Femur (tissue), 1 donor: ENCODE data around the gene WSB1.
"Not testable (repeated sequence)": the region's sequence is repeated elsewhere in the genome, so short reads cannot be mapped to it uniquely, and the experiment has no call there.

Experiments used
- DNase-seq: peaks from one replicate; pipeline ENCODE4 v3.0.0-alpha.2; 2017

Gene WSB1, protein sequence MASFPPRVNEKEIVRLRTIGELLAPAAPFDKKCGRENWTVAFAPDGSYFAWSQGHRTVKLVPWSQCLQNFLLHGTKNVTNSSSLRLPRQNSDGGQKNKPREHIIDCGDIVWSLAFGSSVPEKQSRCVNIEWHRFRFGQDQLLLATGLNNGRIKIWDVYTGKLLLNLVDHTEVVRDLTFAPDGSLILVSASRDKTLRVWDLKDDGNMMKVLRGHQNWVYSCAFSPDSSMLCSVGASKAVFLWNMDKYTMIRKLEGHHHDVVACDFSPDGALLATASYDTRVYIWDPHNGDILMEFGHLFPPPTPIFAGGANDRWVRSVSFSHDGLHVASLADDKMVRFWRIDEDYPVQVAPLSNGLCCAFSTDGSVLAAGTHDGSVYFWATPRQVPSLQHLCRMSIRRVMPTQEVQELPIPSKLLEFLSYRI

GRCh38 chr17:27293898-27294688, at the start of gene WSB1:
Gene WSB1 (plus strand): TSS chr17:27294114. CDS start chr17:27294396, 282 bp downstream.
- peak; percentile 96 for DNase-seq

DNA sequence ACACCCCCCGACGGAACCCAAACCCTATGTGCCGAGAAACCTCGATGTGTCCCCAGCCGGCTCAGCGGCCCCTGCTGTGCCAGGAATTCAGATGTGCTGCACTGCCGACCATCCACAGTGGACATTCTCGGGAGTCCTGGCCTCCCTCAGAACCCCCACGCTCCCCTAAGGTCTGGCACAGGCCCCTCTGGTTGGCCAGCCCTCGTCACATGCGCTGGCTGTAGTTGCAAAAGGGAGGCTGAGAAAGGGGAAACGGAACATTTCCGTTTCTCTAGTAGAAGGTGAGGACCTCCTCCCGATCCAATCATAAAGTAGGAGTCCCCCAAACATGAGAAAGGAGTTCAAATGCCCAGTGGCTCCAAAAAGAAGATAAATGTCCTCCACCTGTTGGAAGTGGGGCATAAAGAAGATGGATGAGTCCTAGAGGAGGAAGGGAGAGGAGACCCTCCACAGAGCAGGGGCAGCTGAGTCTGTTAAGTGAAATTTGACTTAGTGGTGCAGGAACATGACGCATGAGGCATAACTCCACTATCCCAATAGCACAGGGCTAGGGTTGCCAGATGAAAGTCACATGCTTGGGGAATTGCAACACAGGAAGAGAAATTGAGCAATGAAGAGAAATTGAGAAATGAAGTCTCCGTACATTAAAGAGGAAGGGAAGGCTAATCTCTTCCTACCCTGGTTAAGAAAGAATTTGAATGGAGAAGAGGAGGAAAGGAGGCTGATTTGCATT, 49.3 kb upstream of the WSB1 start:
- peak; percentile 69 for DNase-seq

DNA sequence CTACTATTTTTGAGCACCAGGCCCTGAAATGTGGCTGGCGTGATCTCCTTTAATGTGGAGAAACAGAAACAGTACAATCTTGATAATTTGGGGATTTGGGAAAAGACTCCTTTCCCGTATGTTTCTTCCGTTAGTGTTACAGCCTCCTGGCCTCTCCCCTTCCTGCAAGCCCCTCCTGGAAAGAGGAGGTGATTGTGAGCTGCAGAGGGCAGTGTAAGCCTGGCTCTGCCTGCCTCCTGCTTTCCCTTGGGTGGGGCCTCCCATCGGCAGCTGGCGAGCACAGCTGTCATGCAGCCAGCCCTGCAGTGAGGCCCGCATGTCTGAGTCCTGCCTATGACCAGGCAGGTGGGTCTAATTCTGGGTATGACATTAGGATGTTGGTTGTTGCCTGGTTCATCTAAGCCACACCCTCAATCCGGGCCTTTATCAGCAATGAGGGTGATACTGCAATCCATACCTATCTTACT, 48.7 kb upstream of the WSB1 start:
- peak; percentile 91 for DNase-seq

DNA sequence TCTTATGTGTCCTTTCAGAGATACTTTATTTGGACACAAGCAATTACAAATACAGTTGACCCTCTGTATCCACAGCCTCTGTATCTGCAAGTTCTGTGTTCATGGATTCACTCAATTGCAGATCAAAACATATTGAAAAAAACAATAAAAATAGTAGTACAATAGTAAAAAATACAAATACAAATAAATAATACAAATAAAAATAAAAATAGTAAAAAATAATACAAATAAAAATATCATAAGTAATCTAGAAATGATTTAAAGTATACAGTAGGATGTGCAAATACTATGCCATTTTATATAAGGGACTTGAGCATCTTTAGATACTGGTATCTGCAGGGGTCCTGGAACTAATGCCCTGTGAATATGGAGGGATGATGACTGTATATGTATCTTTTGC, 47.4 kb upstream of the WSB1 start:
- DNase-seq: no peak

- peak; percentile 69 for DNase-seq
Measured at GRCh38 chr17:27247071-27247957, 46.6 kb upstream of the WSB1 start.

DNA sequence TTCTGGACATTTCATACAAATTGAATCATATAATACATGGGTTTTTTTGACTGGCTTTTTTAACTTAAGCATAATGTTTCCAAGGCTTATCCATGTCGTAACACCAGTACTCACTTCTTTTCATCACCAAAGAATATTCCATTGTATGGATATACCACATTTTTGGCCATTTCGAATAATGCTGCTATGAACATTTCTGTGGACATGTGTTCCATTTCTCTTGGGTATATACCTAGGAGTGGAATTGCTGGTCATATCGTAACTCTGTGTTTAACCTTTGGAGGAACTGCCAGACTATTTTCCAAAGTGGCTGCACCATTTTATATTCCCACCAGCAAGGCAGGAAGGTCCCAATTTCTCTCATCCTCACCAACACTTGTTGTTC, 46.0 kb upstream of the WSB1 start:
- no peak for DNase-seq

- not testable (repeated sequence) for DNase-seq
Measured at GRCh38 chr17:27250791-27251190, 43.1 kb upstream of the WSB1 start.

GRCh38 chr17:27254802-27255201, 39.1 kb upstream of the WSB1 start:
- DNase-seq: not testable (repeated sequence)

DNA sequence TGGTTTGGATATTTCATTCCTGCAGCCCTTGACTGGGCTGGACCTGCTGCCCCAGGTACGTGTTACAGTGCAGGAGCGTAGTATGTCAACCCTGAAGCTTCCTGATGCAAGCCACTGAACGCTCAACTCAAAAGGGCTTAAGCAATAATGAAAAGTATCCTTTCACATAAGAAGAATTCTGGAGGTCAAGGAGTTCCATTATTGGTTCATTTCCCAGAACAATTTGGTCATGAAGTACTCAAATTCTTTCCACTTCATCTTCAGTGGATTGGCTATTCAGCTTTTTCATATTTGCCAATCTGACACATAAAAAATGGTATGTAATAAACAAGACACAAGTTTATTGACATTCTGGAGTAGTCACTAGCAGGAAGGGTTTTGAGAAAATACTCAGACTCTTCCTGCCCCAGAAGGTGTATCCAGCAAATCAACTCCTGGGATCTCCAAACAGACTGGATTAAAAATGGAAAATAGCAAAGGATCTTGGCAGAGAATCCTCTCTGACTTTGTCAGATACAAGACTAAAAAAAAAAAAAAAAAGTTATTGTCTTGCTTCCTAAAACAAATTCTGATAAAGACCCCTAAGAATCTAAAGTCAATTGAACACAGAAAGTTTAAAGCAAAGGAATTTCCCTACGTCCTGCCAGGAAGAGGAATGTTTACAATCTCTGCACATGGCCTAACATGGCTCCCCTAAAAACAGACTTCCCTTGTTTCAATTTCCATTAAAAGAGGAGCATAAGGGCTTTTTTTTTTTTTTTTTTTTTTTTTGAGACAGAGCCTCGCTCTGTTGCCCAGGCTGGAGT, 37.5 kb upstream of the WSB1 start:
- DNase-seq: no peak

- DNase-seq: no peak
Measured at GRCh38 chr17:27257031-27257357, 36.9 kb upstream of the WSB1 start.

- no peak for DNase-seq
Measured at GRCh38 chr17:27259356-27259755, 34.6 kb upstream of the WSB1 start.

- DNase-seq: no peak
Measured at GRCh38 chr17:27263386-27263785, 30.5 kb upstream of the WSB1 start.

DNA sequence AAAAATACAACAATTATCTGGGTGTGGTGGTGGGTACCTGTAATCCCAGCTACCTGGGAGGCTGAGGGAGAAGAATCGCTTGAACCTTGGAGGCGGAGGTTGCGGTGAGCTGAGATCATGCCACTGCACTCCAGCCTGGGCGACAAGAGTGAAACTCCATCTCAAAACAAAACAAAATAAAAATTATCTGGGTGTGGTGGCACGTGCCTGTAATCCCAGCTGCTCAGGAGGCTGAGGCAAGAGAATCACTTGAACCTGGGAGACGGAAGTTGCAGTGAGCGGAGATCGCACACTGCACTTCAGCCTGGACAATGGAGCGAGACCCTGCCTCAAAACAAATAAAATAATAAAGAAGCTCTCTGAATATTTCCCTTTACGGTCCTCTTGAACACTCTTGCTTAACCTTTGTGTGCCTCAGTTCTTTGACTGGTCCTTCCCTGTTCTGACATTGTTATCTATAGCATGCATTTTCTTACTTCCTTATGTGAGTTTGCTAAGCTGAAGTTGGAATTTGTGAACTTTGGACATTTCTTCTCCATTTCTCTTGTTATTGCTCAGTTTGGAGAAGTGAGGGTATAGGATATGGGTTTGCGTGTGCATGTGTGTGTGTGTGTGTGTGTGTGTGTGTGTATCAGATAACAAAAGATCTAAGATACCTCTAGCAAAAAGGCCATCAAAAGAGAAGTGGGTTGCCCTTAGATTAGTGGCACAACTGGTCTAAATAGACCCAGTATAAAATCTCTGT, 29.7 kb upstream of the WSB1 start:
- DNase-seq: no peak

GRCh38 chr17:27265333-27265732, 28.6 kb upstream of the WSB1 start:
- DNase-seq: no peak

- DNase-seq: no peak
Measured at GRCh38 chr17:27266228-27266627, 27.7 kb upstream of the WSB1 start.

GRCh38 chr17:27268394-27269085, 25.4 kb upstream of the WSB1 start:
- no peak for DNase-seq

GRCh38 chr17:27269201-27269600, 24.7 kb upstream of the WSB1 start:
- no peak for DNase-seq

DNA sequence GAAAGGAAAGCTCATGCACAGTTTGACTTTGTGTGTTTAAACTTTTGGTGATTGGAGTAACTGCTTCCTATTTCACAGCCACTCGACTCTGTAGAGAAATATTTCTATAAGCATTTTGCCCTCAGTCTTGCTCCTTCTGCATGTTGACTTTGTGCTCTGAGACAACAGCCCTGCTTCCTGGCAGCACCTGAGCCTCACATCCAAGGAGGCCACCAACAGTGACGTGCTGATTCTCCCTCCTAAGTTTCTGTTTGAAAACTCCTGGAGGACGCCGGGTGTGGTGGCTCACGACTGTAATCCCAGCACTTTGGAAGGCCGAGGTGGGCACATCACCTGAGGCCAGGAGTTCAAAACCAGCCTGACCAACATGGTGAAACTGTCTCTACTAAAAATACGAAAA, 23.9 kb upstream of the WSB1 start:
- DNase-seq: no peak

DNA sequence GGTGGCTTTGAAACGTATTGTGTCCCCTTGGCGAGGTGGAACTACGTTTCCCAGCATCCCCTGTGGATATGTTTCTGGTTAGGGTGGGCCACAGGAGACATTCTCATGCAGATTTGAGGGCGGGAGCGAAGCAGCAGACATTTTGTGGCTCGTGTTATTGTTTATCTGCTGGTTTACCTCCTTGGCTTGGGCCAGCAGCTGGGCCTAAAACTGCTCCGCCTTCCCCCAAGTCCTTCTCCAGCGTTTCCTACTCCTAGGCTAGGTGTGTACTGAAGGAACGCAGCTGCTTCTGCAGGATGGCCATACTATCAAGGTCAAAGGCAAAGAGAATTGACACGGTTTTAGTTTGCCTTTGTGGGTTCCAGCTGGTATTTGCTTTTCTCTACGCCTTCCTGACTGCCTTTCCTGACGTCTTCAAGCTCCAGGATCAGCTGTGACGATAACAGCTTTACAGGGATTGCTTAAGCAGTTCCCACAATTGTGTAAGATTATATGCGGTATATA, 17.2 kb upstream of the WSB1 start:
- no peak for DNase-seq

DNA sequence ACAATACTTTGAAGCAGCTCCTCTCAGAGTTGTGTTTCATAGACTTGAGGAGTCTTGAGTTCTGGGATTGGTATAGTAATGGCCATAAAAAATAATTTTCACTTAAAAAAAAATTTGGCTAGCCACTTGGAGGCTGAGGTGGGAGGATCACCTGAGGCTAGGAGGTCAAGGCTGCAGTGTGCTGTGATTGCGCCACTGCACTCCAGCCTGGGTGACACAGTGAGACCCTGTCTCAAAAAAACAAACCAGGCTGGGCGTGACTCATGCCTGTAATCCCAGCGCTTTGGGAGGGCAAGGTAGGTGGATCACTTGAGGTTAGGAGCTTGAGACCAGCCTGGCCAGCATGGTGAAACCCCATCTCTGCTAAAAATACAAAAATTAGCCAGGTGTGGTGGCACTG, 14.8 kb upstream of the WSB1 start:
- not testable (repeated sequence) for DNase-seq
